Naive thymus-derived CD8-positive, alpha-beta T cell (primary cell): ENCODE measurements around the gene DNAH9. TPM values are rescaled to one million over a fixed set of nuclear protein-coding genes. Genes with fewer than 3 reads are reported as not detected.

Source experiments
- ATAC-seq, 2 donors: fragments of 150-1000 bp; cut with Tn5 transposase in 1 of 2; sonication (Bioruptor Pico), chemical (Tn5 transposase) in 1 of 2; 1 replicate in 1 of 2; 2 replicates in 1 of 2; pipeline ENCODE4 v1.10.0; 2021; ENCODE audit warnings: mild to moderate bottlenecking in 2 of 2, moderate library complexity in 2 of 2
- POLR2A ChIA-PET: fragments of 350-600 bp; sonication (Branson Sonifier 250); formaldehyde crosslinking; loops from one replicate; lab custom pipeline; 2021; ENCODE audit warnings: antibody characterized with exemption; lab: Charles Lee
- DNase-seq, 10 donors: peaks; one replicate each; pipeline versions ENCODE4 v3.0.0 to v3.0.0-alpha.2; 2020 to 2022
- H3K27ac Mint-ChIP-seq, 10 donors: one replicate each; pipeline ENCODE4 v1.8.0; 2020 to 2022; ENCODE audit warnings: mild to moderate bottlenecking in 10 of 10, mixed read lengths in 10 of 10, moderate library complexity in 4 of 10, inconsistent platforms in 1 of 10
- H3K27me3 Mint-ChIP-seq, 5 donors: one replicate each; pipeline ENCODE4 v1.8.0; 2021 to 2022; ENCODE audit warnings: mixed read lengths in 5 of 5
- H3K36me3 Mint-ChIP-seq, 3 donors: one replicate each; pipeline ENCODE4 v1.8.0; 2020 to 2022; ENCODE audit warnings: mixed read lengths in 3 of 3, mild to moderate bottlenecking in 2 of 3, inconsistent platforms in 1 of 3
- H3K4me1 Mint-ChIP-seq, 4 donors: one replicate each; pipeline ENCODE4 v1.8.0; 2021 to 2022; ENCODE audit warnings: mixed read lengths in 4 of 4
- H3K4me3 Mint-ChIP-seq, 10 donors: one replicate each; pipeline ENCODE4 v1.8.0; 2020 to 2022; ENCODE audit warnings: mild to moderate bottlenecking in 10 of 10, mixed read lengths in 10 of 10, moderate library complexity in 6 of 10, inconsistent platforms in 1 of 10
- H3K9me3 Mint-ChIP-seq, 9 donors: one replicate each; pipeline ENCODE4 v1.8.0; 2020 to 2022; ENCODE audit warnings: mixed read lengths in 9 of 9, mild to moderate bottlenecking in 3 of 9, inconsistent platforms in 1 of 9, moderate library complexity in 1 of 9
- polyA plus RNA-seq, 3 donors: library from polyadenylated mRNA; unstranded; fragments of 300-500 nt; fragmentation: Illumina TruSeq; gene quantifications; one replicate each; pipeline ENCODE4 v1.2.3, GENCODE V29; 2021
- total RNA-seq, 8 experiments: library from RNA in 2 of 8; stranded (reverse) in 2 of 8; gene quantifications; one replicate each; pipeline ENCODE4 v1.2.3 and lab custom pipeline; 2021 to 2026

DNAH9 gene
- total and polyA plus RNA-seq, 5 experiments from 2014 or later, result not detected

DNA sequence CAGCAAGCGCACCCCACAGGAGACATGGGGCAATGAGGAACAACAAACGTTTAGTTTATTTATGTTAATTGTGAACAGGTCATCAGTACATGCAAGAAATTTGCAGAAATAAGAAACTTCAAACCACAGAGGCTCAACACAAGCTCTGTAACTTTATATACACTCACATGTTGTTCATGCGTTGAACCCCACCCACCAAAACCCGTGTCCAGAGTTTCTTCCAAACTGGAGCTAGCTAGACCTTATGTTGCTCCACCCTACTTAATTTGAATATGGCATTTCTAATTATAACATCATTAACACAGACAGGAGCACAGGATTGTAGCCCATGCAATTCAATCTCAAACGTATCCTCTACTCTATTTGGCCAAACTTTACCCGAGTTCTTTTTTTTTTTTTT, 206.9 kb downstream of the DNAH9 start:
- Mint-ChIP-seq H3K4me1 (no peaks in the 10 kb centered on the region), H3K27ac (no peak overlapping the region), H3K27me3 (peaks cover 0 to 16% (median 5%) of the 10 kb centered on the region in 5 donors), H3K36me3 (no peaks in the 10 kb centered on the region), H3K9me3 (peaks cover 0 to 7% (median 3%) of the 10 kb centered on the region in 9 donors), H3K4me3 (no peak overlapping the region)
- ATAC-seq, result no peak
- POLR2A ChIA-PET, result no interaction called here
- no peak for DNase-seq

DNA sequence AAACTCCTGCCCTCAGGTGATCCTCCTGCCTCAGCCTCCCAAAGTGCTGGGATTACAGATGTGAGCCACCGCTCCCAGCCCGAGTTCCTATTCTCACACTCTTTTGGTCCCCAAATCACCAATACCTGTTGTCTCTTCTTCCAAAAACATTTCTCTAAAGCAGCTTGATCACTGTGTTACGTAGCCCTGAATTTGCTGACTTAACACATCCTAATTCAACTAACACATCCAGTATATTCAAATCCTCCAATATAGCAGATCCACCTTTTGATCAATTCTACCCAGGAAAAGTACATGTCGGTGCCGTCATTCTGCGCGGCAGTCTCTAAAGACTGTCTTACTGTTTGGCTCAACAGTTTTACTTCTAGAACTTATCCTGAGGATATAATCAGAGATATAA, 207.7 kb downstream of the DNAH9 start:
- POLR2A ChIA-PET, result no interaction called here
- Mint-ChIP-seq H3K4me3 (no peak overlapping the region), H3K27me3 (peaks cover 0 to 16% (median 5%) of the 10 kb centered on the region in 5 donors), H3K4me1 (no peaks in the 10 kb centered on the region), H3K27ac (no peak overlapping the region), H3K9me3 (peaks cover 0 to 7% (median 3%) of the 10 kb centered on the region in 9 donors), H3K36me3 (no peaks in the 10 kb centered on the region)
- ATAC-seq (no peak), DNase-seq (no peak)

DNA sequence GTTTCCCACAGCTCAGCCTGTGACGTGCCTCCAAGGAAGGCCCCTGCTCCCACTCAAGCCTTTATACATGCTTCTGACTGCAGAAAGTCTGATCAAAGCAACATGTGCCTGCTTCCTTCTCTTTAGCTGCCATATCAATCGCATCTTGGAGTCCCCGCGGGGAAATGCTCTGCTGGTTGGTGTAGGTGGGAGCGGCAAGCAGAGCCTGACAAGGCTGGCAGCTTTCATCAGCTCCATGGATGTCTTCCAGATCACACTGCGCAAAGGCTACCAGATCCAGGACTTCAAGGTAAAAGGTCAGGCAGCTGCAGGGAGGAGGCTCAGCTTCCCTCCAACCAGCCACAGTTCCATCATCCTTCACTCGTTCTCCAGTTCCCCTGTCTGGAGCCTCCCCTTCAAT, 209.3 kb downstream of the DNAH9 start:
- H3K9me3 Mint-ChIP-seq, result peaks cover 0 to 7% (median 3%) of the 10 kb centered on the region in 9 donors
- POLR2A ChIA-PET, result no interaction called here
- H3K4me1 Mint-ChIP-seq, result no peaks in the 10 kb centered on the region
- H3K27ac Mint-ChIP-seq, result no peak overlapping the region
- no peak for DNase-seq
- H3K27me3 Mint-ChIP-seq, result peaks cover 0 to 16% (median 5%) of the 10 kb centered on the region in 5 donors
- H3K4me3 Mint-ChIP-seq, result no peak overlapping the region
- no peaks in the 10 kb centered on the region for H3K36me3 Mint-ChIP-seq
- no peak for ATAC-seq

DNA sequence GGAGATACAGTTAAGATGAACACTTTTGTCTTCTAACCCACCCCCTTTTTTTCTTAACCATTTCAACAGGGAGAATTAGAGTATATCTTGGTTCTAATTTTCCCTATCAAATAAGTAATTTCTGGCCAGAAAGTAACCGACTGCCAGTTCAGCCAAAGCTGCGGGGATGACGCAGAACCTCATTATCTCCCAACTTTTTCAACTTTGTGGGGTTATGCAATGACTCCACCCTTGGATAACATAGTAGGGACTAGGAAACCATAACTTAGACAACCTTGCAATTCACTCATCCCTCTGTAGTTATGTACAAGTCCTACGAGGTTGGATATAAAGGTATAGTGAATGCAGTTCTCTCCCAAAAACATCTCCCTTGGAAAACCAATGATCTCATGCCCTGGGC, 215.0 kb downstream of the DNAH9 start:
- DNase-seq (no peak), ATAC-seq (no peak)
- Mint-ChIP-seq H3K9me3 (peaks cover 0 to 5% (median 0%) of the 10 kb centered on the region in 9 donors), H3K27ac (no peak overlapping the region), H3K4me1 (no peaks in the 10 kb centered on the region), H3K27me3 (peaks cover 0 to 5% (median 1%) of the 10 kb centered on the region in 5 donors), H3K36me3 (no peaks in the 10 kb centered on the region), H3K4me3 (no peak overlapping the region)
- POLR2A ChIA-PET, result no interaction called here

DNA sequence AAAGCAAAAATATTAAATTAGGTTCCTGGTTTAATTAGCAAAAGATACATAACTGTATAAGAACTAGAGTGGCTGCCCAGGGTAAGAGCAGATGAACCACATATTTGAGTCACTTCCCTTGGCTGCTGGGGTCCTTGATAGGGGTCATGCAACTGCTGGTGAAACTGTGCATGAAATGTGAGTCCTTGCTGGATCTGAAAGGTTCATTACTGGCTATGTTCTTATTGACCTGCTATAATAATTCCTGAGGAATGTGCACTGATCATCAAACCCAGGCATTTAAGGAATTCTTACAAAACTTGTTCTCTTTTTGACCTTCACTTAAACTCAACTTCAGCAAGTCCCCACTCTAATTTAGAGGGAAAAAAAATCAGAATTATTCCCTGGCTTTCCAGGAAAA, 215.6 kb downstream of the DNAH9 start:
- H3K4me1 Mint-ChIP-seq, result no peaks in the 10 kb centered on the region
- ATAC-seq (no peak), DNase-seq (no peak)
- H3K9me3 Mint-ChIP-seq, result peaks cover 0 to 5% (median 0%) of the 10 kb centered on the region in 9 donors
- H3K4me3 Mint-ChIP-seq, result no peak overlapping the region
- peaks cover 0 to 4% (median 1%) of the 10 kb centered on the region in 5 donors for H3K27me3 Mint-ChIP-seq
- H3K27ac Mint-ChIP-seq, result no peak overlapping the region
- H3K36me3 Mint-ChIP-seq, result no peaks in the 10 kb centered on the region
- POLR2A ChIA-PET, result interaction anchor here (0.6 kb wide), 1 partner anchor 1906 kb away, joined by 3 read pairs; no protein-coding TSS in a partner anchor

DNA sequence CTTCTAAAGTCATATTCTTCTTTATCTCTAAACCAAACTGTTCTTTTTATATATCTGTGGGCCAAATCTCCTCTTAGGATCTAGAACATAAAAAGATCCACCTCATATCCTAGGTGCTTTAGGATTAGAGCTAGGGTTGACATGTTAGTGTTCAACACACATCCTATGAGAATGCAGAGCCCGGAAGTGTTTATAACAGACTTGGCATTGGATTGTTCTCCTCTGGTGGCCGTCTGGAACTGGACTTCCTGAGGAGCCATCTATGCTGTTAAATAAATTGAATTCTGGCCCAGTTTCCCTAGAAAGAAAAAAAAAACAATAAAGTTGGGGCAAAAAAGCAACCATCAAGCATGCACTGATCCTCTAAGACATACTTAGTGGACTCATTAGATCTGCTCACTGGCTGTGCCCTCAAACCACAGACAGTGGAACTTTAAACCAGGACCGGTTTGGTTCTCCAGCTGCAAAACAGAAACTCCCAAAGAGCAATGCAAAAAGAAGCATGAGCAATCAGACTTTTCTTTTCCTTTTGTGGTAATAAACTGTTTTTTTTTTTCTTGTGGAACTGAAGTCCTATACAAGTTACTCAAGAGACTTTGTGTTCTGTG, 216.5 kb downstream of the DNAH9 start:
- H3K4me1 Mint-ChIP-seq, result no peaks in the 10 kb centered on the region
- peaks cover 0 to 3% (median 0%) of the 10 kb centered on the region in 5 donors for H3K27me3 Mint-ChIP-seq
- no peak overlapping the region for H3K27ac Mint-ChIP-seq
- peaks cover 0 to 5% (median 0%) of the 10 kb centered on the region in 9 donors for H3K9me3 Mint-ChIP-seq
- no peak for ATAC-seq
- H3K36me3 Mint-ChIP-seq, result no peaks in the 10 kb centered on the region
- H3K4me3 Mint-ChIP-seq, result no peak overlapping the region
- POLR2A ChIA-PET, result interaction anchor here (0.7 kb wide), 1 partner anchor 11 kb away, joined by 3 read pairs; no protein-coding TSS in a partner anchor
- no peak for DNase-seq

DNA sequence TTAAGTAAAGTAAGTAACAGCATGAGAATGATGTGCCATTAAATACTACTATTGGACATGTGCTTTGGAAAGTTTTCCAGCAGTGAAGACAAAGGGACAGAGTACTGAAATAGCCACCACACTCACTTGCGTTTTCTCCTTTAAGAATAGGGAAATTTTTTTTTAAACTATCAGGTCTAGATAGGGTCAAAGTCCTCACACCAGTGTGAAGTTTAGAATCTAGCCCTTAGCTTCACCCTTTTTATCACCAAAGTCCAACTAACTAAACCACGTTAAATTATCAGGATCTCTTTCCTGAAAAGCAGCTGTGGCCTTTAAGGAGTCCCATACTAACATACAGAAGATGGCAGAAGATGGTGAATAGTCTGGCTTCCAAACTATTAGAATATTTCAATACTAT, 218.1 kb downstream of the DNAH9 start:
- peaks cover 0 to 5% (median 0%) of the 10 kb centered on the region in 9 donors for H3K9me3 Mint-ChIP-seq
- no peaks in the 10 kb centered on the region for H3K4me1 Mint-ChIP-seq
- POLR2A ChIA-PET, result no interaction called here
- H3K27ac Mint-ChIP-seq, result no peak overlapping the region
- no peak overlapping the region for H3K4me3 Mint-ChIP-seq
- H3K27me3 Mint-ChIP-seq, result peaks cover 0 to 7% (median 2%) of the 10 kb centered on the region in 5 donors
- DNase-seq (no peak), ATAC-seq (no peak)
- no peaks in the 10 kb centered on the region for H3K36me3 Mint-ChIP-seq

DNA sequence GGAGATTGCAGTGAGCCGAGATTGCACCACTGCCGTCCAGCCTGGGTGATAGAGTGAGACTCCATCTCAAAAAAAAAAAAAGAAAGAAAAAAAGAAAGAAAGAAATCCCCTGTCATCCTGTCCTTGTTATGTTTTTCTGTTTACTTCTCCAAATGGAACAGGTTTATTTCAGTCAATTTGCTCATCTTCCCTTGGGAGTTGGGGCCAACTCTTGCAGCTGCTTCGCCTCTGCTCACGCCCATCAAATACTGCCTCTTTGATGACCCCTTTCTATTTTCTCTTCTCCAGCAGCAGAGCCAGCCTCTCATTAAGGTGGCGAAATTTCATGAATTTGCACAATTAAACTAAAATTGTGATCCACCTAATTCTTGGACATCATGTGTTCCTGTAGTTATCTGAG, 225.6 kb downstream of the DNAH9 start:
- DNase-seq (no peak), ATAC-seq (no peak)
- Mint-ChIP-seq H3K36me3 (peaks cover 0 to 2% (median 0%) of the 10 kb centered on the region in 3 donors), H3K4me1 (no peaks in the 10 kb centered on the region), H3K4me3 (no peak overlapping the region), H3K27ac (no peak overlapping the region), H3K27me3 (peaks cover 0 to 12% (median 2%) of the 10 kb centered on the region in 5 donors), H3K9me3 (peaks cover 0 to 18% (median 5%) of the 10 kb centered on the region in 9 donors)
- POLR2A ChIA-PET, result no interaction called here

DNA sequence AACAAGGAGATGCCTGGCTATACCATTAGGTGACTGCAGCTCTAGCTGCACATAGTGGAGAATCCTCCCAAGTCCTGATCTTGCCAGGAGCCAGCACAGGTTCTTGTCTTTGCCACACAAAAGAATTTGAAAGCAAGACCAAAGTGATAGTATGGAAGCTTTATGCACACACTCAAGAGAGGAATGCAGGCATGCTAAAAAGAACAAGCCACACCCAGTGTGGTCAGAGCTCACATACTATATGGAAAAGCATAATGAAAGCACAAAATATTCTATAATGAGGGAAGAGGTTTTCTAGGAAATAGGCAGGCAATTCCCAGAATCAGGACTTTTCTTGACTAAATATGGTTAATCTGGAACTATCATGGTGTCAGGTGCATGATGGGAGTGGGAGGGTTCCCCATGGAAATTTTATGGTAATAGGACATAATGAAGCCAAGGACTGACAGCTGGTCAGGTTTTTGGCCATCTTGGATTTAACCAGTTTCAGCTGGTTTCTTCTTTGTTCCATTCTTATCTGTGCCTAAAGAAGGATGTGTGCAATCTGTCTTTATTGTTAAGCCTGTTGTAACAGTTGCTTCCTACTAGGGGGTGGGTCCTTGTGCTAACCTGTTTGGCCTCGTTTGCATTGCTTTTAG, 227.4 kb downstream of the DNAH9 start:
- peaks cover 0 to 6% (median 2%) of the 10 kb centered on the region in 3 donors for H3K36me3 Mint-ChIP-seq
- DNase-seq (no peak), ATAC-seq (no peak)
- H3K4me3 Mint-ChIP-seq, result no peak overlapping the region
- peaks cover 3 to 29% (median 7%) of the 10 kb centered on the region in 9 donors for H3K9me3 Mint-ChIP-seq
- POLR2A ChIA-PET, result no interaction called here
- no peaks in the 10 kb centered on the region for H3K4me1 Mint-ChIP-seq
- peaks cover 0 to 12% (median 2%) of the 10 kb centered on the region in 5 donors for H3K27me3 Mint-ChIP-seq
- H3K27ac Mint-ChIP-seq, result no peak overlapping the region

DNA sequence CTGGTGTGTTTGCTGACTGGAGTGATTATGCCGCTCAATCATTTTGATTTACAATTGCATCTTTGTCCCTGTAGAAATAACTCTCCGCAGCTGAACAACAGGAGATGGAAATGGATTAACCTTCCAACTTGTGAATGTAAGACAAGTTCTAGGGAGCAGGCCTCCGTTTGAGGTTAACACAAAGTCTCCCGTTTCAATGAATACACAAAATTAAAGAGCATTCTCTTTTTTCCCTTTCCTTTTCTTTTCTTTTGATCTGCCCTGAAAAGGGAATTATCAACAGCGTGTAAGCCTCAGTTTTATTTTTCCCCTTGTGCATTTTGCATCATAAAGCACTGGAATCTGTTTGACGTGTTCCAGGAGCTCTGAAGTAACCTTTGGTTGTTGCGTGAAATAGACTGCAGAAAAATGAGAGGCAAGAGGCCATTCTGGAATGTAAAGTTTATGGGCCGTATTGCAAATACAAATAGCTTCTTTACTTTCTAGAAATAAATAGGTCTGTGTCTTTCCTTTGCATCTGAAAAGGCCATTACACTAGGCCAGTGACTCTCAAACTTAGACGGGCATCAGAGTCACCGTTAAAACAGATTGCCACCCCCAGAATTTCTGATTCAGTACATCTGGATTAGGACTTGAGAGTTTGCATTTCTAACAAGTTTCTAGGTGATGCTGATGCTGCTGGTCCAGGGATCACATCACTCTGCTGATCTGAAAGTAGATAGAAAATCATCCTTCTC, 234.3 kb downstream of the DNAH9 start:
- Mint-ChIP-seq H3K9me3 (peaks cover 0 to 34% (median 18%) of the 10 kb centered on the region in 9 donors), H3K36me3 (peaks cover 0 to 6% (median 2%) of the 10 kb centered on the region in 3 donors), H3K27ac (no peak overlapping the region), H3K4me1 (no peaks in the 10 kb centered on the region), H3K27me3 (peaks cover 0 to 8% (median 2%) of the 10 kb centered on the region in 5 donors), H3K4me3 (no peak overlapping the region)
- DNase-seq (no peak), ATAC-seq (no peak)
- POLR2A ChIA-PET, result no interaction called here

DNA sequence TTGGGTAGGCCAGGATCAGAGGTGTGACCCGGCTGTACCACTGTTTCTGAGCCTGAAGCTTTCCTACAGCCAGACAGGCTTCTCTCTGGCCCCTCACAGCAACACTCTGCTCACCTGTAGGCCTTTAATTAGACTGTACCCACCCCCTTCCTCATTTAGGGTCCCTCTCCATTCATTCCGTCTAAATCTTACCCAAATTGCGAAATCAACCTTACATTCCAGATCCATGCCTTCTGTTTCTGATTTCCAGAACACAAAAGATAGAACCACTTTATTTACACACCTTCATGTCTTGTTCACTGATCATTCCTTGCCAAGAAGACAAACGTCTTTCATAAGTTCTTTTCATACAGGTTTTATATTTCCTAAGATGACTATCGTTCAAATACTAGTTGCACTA, 238.2 kb downstream of the DNAH9 start:
- peaks cover 0 to 15% (median 4%) of the 10 kb centered on the region in 9 donors for H3K9me3 Mint-ChIP-seq
- no peak overlapping the region for H3K27ac Mint-ChIP-seq
- H3K4me1 Mint-ChIP-seq, result no peaks in the 10 kb centered on the region
- ATAC-seq (no peak), DNase-seq (no peak)
- H3K4me3 Mint-ChIP-seq, result no peak overlapping the region
- H3K27me3 Mint-ChIP-seq, result peaks cover 0 to 4% (median 2%) of the 10 kb centered on the region in 5 donors
- POLR2A ChIA-PET, result no interaction called here
- H3K36me3 Mint-ChIP-seq, result no peaks in the 10 kb centered on the region

DNA sequence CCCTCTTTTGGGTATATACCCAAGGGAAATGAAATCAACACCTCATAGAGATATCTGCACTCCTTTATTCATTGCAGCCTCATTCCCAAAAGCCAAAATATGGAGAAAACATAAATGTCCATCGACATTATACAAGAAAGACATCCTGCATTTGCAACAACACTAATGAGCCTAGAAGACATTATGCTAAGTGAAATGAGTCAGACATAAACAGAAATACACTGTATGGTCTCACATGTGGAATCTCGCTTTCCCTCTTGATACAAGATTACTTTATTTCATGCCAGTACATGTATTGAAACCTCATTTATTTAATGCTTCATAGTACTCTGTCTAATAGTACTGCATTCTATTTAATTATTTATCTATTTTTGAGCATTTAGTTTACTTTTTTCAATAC, 241.8 kb downstream of the DNAH9 start:
- Mint-ChIP-seq H3K36me3 (no peaks in the 10 kb centered on the region), H3K27me3 (peaks cover 0 to 3% (median 2%) of the 10 kb centered on the region in 5 donors), H3K4me3 (no peak overlapping the region), H3K27ac (no peak overlapping the region), H3K9me3 (peaks cover 0 to 4% (median 0%) of the 10 kb centered on the region in 9 donors), H3K4me1 (no peaks in the 10 kb centered on the region)
- ATAC-seq, result no peak
- DNase-seq, result no peak
- POLR2A ChIA-PET, result no interaction called here

DNA sequence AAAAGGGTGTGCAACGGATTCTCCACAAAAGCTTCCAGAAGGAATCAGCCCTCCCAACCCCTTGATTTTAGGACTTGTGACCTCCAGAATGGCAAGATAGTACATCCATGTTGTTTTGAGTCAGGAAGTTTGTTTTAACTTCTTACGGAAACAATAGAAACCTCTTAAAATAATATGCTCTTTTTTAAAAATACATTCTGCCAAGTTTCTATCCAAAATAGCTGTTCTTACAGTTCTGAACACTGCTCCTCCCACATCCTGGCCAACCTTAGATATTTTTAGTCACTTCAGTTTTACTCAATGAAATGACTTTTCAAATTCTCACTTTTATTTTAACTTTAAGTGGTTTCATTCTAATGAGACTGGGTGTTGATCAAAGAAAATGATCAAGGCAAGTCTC, 242.6 kb downstream of the DNAH9 start:
- no peak for DNase-seq
- no peak for ATAC-seq
- Mint-ChIP-seq H3K4me1 (no peaks in the 10 kb centered on the region), H3K36me3 (no peaks in the 10 kb centered on the region), H3K4me3 (no peak overlapping the region), H3K9me3 (peaks cover 0 to 4% (median 0%) of the 10 kb centered on the region in 9 donors), H3K27me3 (peaks cover 0 to 3% (median 2%) of the 10 kb centered on the region in 5 donors), H3K27ac (no peak overlapping the region)
- POLR2A ChIA-PET, result no interaction called here
